ENCODE measurements around the gene ZMYND10. TPM values are rescaled to one million over a fixed set of nuclear protein-coding genes. Genes with fewer than 3 reads are reported as not detected.

ZMYND10 gene
- total RNA-seq, 1 experiment from 2014 or later = 0.74 TPM

DNA sequence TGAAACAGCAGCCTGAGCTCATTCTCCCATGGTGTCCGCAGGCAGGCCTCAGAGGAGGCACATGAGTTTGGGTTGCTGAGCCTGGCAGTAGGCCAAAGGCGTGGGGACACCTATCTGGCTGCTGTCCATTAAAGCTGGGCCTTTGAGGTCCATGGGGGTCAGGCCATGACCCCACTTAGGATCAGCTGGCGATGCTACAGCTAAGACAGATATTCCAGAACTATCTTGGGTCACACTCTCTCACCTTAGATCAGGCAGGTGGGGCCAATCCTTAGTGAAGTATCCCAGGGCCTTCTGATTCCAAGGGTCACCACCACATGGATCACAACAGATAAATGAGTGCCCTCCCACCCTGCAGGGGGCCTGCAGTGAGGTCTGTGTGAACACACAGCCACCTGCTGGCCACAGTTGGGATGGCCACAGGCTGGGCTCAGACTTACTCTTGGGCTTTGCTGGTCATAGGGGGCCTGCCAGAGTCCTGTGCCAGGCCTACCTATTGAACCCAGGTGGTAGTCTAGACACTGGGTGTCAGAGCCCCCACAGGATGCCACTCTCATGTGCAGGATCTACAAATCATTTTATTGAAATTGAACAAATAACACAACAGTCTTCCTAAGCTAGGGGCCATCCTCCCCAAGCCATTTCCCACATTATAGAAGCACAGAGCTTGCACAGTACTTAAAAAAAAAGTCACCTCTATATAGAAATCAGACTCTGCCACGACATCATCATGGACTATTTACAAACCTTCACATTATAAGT lies 21.0 kb downstream of the ZMYND10 start:
- H3K27me3 Mint-ChIP-seq (ENCODE audit: low read depth) = no peaks in the 10 kb centered on the region
- ATAC-seq (peak; percentile 23), DNase-seq (ENCODE audit: low spot score) (peak; percentile 94)
- H3K4me3 Mint-ChIP-seq = peak overlapping the region; percentile 22; the same call in 1 of the 2 replicates
- peaks cover 41% of the 10 kb centered on the region for H3K4me1 Mint-ChIP-seq
- TF ChIP-seq HMGXB4 (CRISPR knock-in tag; IDR thresholded peaks at IDR 0.05) = 0 out of 2 replicates have a peak, but pooled peaks have one; percentile 28
- TF ChIP-seq ARID4B (CRISPR knock-in tag; IDR thresholded peaks at IDR 0.05; ENCODE audit: borderline replicate concordance) = 0 out of 2 replicates have a peak, but pooled peaks have one; percentile 34
- peak; percentile 91 for TF ChIP-seq CTCF (IDR thresholded peaks at IDR 0.05)
- TF ChIP-seq TEAD4 (CRISPR knock-in tag; IDR thresholded peaks at IDR 0.05) = no peak
- TF ChIP-seq USF1 (CRISPR knock-in tag; IDR thresholded peaks at IDR 0.05) = 0 out of 2 replicates have a peak, but pooled peaks have one; percentile 15
- TF ChIP-seq SP1 (CRISPR knock-in tag; conservative IDR thresholded peaks at IDR 0.05) = 0 out of 2 replicates have a peak, but pooled peaks have one; percentile 24
- 0 out of 2 replicates have a peak, but pooled peaks have one; percentile 34 for TF ChIP-seq MAX (CRISPR knock-in tag; IDR thresholded peaks at IDR 0.05)
- no peak for TF ChIP-seq CREB1 (CRISPR knock-in tag; IDR thresholded peaks at IDR 0.05)
- TF ChIP-seq TEAD1 (CRISPR knock-in tag; IDR thresholded peaks at IDR 0.05) = no peak
- TF ChIP-seq CBFB (CRISPR knock-in tag; IDR thresholded peaks at IDR 0.05; ENCODE audit: low read depth) = no peak
- ChIA-PET CTCF (interaction anchor here (0.6 to 5.5 kb wide), 13 partner anchors 12 to 287 kb away, joined by 3 to 95 read pairs (median 4); partner anchors contain the start of genes CISH, HYAL1, HYAL3 and IFRD2), POLR2A (no interaction called here)
- peaks cover 12% of the 10 kb centered on the region for H3K36me3 Mint-ChIP-seq
- no peaks in the 10 kb centered on the region for H3K9me3 Mint-ChIP-seq
- peak overlapping the region; percentile 45 for H3K27ac Mint-ChIP-seq

- no peak for DNase-seq (ENCODE audit: low spot score)
- Mint-ChIP-seq H3K4me3 (no peak overlapping the region), H3K36me3 (peaks cover 20% of the 10 kb centered on the region), H3K9me3 (no peaks in the 10 kb centered on the region), H3K27ac (peak overlapping the region; percentile 70; the same call in 1 of the 2 replicates), H3K4me1 (peaks cover 44% of the 10 kb centered on the region), H3K27me3 (ENCODE audit: low read depth) (no peaks in the 10 kb centered on the region)
- POLR2A ChIA-PET = no interaction called here
- CTCF ChIA-PET = interaction anchor here (0.5 to 5.5 kb wide), 12 partner anchors 13 to 288 kb away, joined by 3 to 95 read pairs (median 6); partner anchors contain the start of genes CISH, HYAL1, HYAL3 and IFRD2
- no peak for TF ChIP-seq GTF2I (CRISPR knock-in tag; conservative IDR thresholded peaks at IDR 0.05)
- no peak for TF ChIP-seq RORB (CRISPR knock-in tag; IDR thresholded peaks at IDR 0.05)
- TF ChIP-seq FOXJ3 (CRISPR knock-in tag; IDR thresholded peaks at IDR 0.05; ENCODE audit: borderline replicate concordance) = no peak
- ATAC-seq = no peak
Observed at GRCh38 chr3:50323614-50324199, 21.8 kb downstream of the ZMYND10 start.

Measured in WTC11 (cell line).